Measurements from ENCODE around the gene PPFIA1.

The PPFIA1 gene

DNA sequence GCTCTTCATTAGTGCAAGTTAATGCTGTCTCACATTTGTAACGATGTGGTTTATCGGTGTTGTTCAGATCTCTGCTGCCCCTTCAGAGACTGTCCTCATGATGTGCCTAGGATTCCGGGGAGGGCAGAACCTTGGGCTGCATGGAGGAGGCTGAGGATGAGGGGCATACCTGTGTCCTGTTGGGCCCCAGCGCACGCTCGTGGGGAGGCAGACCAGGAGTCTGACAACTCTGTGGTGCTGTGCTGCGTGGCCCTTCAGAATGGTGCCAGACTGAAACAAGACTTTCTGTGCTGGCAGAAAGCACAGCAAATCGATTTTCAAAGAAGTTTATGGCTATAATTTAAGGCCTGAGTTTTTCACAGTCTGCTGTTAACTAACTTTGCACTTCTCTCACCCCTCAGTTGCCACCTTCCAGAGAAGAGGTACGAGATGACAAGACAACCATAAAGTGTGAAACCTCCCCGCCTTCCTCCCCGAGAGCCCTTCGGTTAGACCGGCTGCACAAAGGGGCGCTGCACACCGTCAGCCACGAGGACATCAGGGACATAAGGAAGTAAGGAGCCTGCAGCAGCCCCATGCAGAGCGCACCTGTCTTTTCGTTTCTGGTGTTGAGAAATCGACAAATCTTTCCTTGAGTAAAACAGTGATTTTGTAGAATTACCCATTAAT is 83.5 kb downstream of the PPFIA1 start:
- no peaks in the 10 kb centered on the region for H3K4me1 ChIP-seq (ENCODE audit: insufficient read depth, poor library complexity, severe bottlenecking)
- no peak overlapping the region for H3K4me3 ChIP-seq (ENCODE audit: severe bottlenecking)
- TF ChIP-seq, protein P1, sequence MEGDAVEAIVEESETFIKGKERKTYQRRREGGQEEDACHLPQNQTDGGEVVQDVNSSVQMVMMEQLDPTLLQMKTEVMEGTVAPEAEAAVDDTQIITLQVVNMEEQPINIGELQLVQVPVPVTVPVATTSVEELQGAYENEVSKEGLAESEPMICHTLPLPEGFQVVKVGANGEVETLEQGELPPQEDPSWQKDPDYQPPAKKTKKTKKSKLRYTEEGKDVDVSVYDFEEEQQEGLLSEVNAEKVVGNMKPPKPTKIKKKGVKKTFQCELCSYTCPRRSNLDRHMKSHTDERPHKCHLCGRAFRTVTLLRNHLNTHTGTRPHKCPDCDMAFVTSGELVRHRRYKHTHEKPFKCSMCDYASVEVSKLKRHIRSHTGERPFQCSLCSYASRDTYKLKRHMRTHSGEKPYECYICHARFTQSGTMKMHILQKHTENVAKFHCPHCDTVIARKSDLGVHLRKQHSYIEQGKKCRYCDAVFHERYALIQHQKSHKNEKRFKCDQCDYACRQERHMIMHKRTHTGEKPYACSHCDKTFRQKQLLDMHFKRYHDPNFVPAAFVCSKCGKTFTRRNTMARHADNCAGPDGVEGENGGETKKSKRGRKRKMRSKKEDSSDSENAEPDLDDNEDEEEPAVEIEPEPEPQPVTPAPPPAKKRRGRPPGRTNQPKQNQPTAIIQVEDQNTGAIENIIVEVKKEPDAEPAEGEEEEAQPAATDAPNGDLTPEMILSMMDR (IDR thresholded peaks at IDR 0.05; ENCODE audit: poor library complexity, severe bottlenecking), result no peak

GRCh38 chr11:70354629-70355028 is 84.1 kb downstream of the PPFIA1 start:
- DNase-seq (ENCODE audit: low spot score) (no peak), ATAC-seq (ENCODE audit: low read depth) (no peak)
- H3K36me3 ChIP-seq (ENCODE audit: low read depth), result peaks cover 68% of the 10 kb centered on the region
- no peaks in the 10 kb centered on the region for H3K27me3 ChIP-seq (ENCODE audit: insufficient read depth, poor library complexity, severe bottlenecking)
- no peaks in the 10 kb centered on the region for H3K4me1 ChIP-seq (ENCODE audit: insufficient read depth, poor library complexity, severe bottlenecking)
- no peak overlapping the region for H3K27ac ChIP-seq (ENCODE audit: poor library complexity, severe bottlenecking)
- H3K9me3 ChIP-seq (ENCODE audit: severe bottlenecking), result no peaks in the 10 kb centered on the region
- no peak overlapping the region for H3K4me3 ChIP-seq (ENCODE audit: severe bottlenecking)
- TF ChIP-seq, protein P1 (IDR thresholded peaks at IDR 0.05; ENCODE audit: poor library complexity, severe bottlenecking), result no peak

More for the DNA sequence above, 83.5 kb downstream of the PPFIA1 start:
- Histone ChIP-seq H3K27me3 (ENCODE audit: insufficient read depth, poor library complexity, severe bottlenecking) (no peaks in the 10 kb centered on the region), H3K27ac (ENCODE audit: poor library complexity, severe bottlenecking) (no peak overlapping the region), H3K36me3 (ENCODE audit: low read depth) (peaks cover 68% of the 10 kb centered on the region), H3K9me3 (ENCODE audit: severe bottlenecking) (no peaks in the 10 kb centered on the region)
- DNase-seq (ENCODE audit: low spot score) (no peak), ATAC-seq (ENCODE audit: low read depth) (no peak)

DNA sequence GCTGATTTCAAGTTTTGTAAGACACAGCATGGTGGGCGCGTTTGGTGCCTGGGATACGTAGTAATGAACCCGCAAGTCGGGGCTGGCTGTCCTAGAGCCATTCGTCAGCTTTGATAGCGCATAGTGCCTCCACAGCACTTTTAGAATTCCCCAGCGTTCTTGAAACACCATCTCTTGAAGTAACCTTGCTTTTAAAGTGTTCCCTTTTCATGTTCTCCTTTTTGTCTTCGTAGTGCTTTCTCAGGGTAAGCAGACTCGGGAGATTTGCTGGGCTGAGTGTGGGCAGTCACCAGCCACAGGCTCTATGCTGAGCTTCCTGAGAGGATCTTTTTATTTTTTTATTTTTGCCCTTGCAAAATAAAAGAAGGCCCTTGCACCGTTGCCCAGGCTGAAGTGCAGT is 88.3 kb downstream of the PPFIA1 start:
- ATAC-seq (ENCODE audit: low read depth) (no peak), DNase-seq (ENCODE audit: low spot score) (no peak)
- TF ChIP-seq, protein P1 (IDR thresholded peaks at IDR 0.05; ENCODE audit: poor library complexity, severe bottlenecking), result no peak
- Histone ChIP-seq H3K9me3 (ENCODE audit: severe bottlenecking) (no peaks in the 10 kb centered on the region), H3K4me1 (ENCODE audit: insufficient read depth, poor library complexity, severe bottlenecking) (no peaks in the 10 kb centered on the region), H3K4me3 (ENCODE audit: severe bottlenecking) (no peak overlapping the region), H3K36me3 (ENCODE audit: low read depth) (peaks cover 68% of the 10 kb centered on the region), H3K27ac (ENCODE audit: poor library complexity, severe bottlenecking) (no peak overlapping the region), H3K27me3 (ENCODE audit: insufficient read depth, poor library complexity, severe bottlenecking) (no peaks in the 10 kb centered on the region)

DNA sequence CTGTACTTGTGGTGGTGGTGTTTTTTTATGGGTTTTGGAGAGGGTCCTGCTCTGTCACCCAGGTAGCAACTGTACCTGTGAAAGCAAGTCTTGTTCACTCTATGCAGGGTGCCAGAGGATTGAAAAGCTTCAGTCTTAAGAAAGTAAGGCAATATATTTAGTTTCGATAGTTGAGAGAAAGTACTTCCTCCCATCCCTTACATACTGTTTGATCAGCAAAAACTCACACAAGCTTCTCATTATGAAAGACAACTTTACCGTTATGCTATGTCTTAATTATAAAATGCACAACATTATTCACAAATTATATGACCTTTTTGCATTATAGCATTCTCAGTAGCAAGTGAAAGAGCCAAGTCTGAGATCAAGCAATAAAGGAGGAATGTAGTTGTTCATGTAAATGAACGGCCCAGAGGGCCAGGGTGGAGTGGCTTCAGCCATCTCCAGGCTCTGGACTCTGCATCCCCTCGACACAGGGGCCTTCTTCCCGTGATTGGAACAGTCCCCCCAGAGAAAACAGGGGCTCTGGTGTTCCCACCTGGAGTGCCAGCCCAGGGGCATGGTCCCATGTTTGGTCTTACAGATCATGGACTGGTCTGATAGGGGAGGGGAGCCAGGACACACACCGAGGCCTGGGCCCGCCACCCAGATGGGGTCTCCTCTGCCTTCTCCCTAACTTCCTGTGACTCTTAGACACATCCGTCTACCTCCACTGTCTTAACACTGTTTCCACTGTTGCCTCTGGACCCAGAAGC is 89.1 kb downstream of the PPFIA1 start:
- ATAC-seq (ENCODE audit: low read depth), result no peak
- TF ChIP-seq, protein P1 (IDR thresholded peaks at IDR 0.05; ENCODE audit: poor library complexity, severe bottlenecking), result no peak

GRCh38 chr11:70360211-70360610 is 89.7 kb downstream of the PPFIA1 start:
- no peak for ATAC-seq (ENCODE audit: low read depth)
- no peak overlapping the region for H3K27ac ChIP-seq (ENCODE audit: poor library complexity, severe bottlenecking)

More for the DNA sequence above, 89.1 kb downstream of the PPFIA1 start:
- DNase-seq (ENCODE audit: low spot score), result no peak
- Histone ChIP-seq H3K9me3 (ENCODE audit: severe bottlenecking) (no peaks in the 10 kb centered on the region), H3K27me3 (ENCODE audit: insufficient read depth, poor library complexity, severe bottlenecking) (no peaks in the 10 kb centered on the region), H3K36me3 (ENCODE audit: low read depth) (peaks cover 66% of the 10 kb centered on the region), H3K4me3 (ENCODE audit: severe bottlenecking) (no peak overlapping the region), H3K27ac (ENCODE audit: poor library complexity, severe bottlenecking) (no peak overlapping the region), H3K4me1 (ENCODE audit: insufficient read depth, poor library complexity, severe bottlenecking) (no peaks in the 10 kb centered on the region)

More at GRCh38 chr11:70360211-70360610, 89.7 kb downstream of the PPFIA1 start:
- Histone ChIP-seq H3K4me1 (ENCODE audit: insufficient read depth, poor library complexity, severe bottlenecking) (no peaks in the 10 kb centered on the region), H3K36me3 (ENCODE audit: low read depth) (peaks cover 60% of the 10 kb centered on the region), H3K27me3 (ENCODE audit: insufficient read depth, poor library complexity, severe bottlenecking) (no peaks in the 10 kb centered on the region), H3K9me3 (ENCODE audit: severe bottlenecking) (no peaks in the 10 kb centered on the region), H3K4me3 (ENCODE audit: severe bottlenecking) (no peak overlapping the region)
- TF ChIP-seq, protein P1 (IDR thresholded peaks at IDR 0.05; ENCODE audit: poor library complexity, severe bottlenecking), result no peak
- DNase-seq (ENCODE audit: low spot score), result no peak

Data from RWPE2 (cell line).